HG02852 (cell line): ENCODE measurements around the gene L1TD1.
A peak's percentile ranks its signal among the peaks of the same experiment; 100 is the strongest.
"Not testable (repeated sequence)": the region's sequence is repeated elsewhere in the genome, so short reads cannot be mapped to it uniquely, and the experiment has no call there.

Experiments used
- ATAC-seq: cut with Tn5 transposase; IDR thresholded peaks from one replicate; pipeline ENCODE4 v1.9.1; 2021; ENCODE audit warnings: mild to moderate bottlenecking, moderate library complexity; ENCODE audit not compliant: unreplicated experiment

Gene L1TD1

DNA sequence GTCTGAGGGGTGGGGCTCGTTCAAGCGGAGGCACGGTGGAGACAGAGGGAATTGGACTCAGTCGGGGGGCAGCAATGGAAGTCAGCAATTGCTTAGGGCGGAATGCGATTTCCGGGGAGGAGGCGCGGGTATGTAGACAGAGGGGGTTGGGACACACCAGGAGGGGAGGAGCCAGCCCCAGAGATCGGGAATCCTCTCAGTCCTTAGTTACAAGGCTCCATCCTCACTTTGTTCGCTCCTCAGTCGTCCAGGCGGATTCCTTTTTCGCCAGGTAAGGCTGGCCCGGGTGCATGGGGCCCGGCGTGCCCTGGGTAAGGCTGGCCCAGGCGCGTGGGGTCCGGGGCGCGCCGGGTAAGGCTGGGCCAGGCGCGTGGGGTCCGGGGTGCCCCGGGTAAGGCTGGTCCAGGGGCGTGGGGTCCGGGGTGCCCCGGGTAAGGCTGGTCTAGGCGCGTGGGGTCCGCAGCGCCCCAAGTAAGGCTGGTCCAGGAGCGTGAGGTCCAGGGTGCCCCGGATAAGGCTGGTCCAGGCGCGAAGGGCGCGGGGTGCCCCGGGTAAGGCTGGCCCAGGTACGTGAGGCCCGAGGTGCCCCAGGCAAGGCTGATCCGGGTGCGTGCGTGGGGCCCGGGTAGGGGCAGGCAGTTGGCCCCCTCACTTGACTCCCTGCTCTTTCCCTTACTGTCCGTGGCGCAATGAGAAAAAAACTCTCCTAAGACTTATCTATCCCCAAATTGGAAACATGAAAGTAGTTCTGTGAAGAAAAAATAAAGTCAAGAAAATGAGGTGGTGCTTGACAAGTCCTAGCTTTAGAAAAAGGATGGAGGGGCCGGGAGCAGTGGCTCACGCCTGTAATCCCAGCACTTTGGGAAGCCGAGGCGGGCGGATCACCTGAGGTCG is at the start of gene L1TD1:
Gene L1TD1, plus strand, starts transcription at position 199 of the 894 bp plus-strand sequence. CDS start 11,780 bp downstream, outside the sequence.
- ATAC-seq = no peak

- peak; percentile 81 for ATAC-seq
Observed at GRCh38 chr1:62159940-62160348, 34.7 kb upstream of the L1TD1 start.

DNA sequence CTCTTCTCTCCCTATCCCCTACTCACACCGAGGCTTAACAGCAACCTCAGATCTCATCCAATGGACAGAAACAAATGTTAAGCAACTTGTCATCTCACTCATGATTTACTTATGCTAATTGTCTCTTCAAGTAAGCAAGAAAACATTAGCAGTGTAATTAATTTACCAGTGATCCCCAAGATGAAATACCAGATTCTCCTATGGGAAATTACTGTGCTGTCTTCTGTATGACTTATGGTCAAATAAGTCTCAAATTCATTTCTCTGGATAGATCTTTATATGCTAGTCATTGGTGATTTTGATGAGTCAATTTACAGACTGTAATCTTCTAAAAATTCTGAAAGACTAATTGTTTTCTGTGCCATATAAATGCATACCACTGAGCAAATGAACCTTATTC is 32.9 kb upstream of the L1TD1 start:
- ATAC-seq = no peak

DNA sequence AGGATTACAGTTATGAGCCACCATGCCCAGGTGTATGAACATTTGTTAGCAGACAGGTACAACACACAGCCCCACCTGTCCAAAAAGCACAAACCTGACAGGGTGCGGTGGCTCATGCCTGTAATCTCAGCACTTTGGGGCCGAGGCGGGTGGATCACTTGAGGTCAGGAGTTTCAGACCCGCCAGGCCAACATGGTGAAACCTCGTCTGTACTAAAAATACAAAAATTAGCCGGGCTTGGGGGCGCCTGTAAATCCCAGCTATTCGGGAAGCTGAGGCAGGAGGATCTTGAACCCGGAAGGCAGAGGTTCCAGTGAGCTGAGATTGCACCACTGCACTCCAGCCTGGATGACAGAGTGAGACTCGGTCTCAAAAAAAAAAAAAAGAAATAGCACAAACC is 24.3 kb upstream of the L1TD1 start:
- not testable (repeated sequence) for ATAC-seq

DNA sequence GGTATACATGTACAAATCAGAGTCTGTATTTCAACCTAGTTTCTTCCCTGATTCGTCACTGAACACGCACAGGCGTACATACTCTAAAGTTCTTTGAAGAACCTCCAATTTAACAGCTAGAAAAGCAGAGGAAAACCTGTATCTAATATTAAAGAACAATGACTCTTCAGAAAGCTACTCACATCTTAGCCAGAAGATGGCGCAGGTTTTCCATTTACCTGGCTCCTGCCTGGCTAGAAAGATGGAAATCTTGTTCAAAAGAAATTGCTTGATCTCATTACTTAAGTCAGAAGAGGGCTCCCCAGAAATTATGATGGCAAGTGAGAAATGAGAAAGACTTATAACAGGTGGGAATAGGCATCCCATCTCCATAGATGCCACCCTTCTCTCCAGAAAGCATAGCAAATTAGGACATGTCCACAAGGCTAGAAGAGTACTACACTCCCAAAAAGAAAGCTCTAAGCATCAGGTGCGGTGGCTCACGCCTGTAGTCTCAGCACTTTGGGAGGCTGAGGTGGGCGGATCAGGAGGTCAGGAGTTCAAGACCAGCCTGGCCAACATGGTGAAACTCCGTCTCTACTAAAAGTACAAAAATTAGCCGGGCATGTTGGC is 19.0 kb upstream of the L1TD1 start:
- no peak for ATAC-seq

- ATAC-seq = no peak
Observed at GRCh38 chr1:62176597-62177312, 17.9 kb upstream of the L1TD1 start.

GRCh38 chr1:62177621-62178020 is 17.0 kb upstream of the L1TD1 start:
- no peak for ATAC-seq

- no peak for ATAC-seq
Observed at GRCh38 chr1:62178372-62178771, 16.3 kb upstream of the L1TD1 start.

DNA sequence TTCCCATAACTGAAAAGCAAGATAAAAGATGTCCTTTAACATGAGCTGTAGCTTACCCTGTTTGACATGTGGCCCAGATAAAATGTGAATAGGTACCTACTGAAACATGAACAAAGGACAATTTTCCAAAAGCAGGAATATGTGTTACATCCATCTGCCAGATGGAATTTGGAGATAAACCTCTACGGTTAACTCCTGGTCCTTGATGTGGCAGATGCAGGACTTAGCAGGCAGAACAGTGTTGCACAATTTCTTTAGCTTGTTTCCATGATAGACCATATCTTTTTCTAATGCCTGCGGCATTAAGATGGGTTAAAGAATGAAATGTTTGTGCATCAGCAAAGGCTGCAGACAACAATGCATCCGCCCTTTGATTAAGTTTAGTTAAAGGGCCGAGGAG is 14.6 kb upstream of the L1TD1 start:
- ATAC-seq = not testable (repeated sequence)

DNA sequence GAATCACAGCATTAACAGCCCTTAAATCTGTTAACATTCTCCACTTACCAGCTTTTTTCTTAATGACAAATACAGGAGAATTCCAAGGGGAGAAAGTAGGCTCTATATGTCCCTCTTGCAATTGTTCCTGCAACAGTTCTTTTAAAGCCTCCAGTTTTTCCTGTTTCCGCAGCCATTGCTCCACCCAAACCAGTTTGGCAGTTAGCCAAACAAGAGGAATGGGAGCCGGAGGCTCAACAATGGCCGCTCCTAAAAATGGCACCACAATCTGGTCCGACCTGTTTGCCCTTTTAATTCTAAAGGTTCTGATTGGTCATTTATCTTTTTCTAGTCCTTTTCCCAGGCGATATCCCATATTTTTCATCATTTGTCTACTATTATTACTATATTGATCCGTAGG is 14.0 kb upstream of the L1TD1 start:
- no peak for ATAC-seq

DNA sequence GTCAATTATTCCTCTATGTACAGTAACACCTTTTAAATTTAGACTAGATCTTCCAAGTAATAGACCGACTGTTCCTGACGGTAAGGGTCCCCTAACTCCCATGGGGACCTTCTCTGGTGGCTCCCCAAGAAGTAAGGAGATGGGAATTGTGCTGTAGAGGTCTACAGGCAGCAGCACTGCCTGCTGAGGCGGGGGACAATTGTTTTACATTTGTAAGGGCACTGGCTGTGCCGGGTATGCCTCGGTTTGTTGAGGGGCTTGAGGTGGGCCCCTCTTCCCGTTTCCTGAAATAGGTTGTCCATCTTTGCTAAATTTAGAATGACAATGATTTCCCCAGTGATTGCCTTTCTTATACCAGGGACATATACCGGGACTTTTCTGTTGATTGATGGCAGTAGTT is 13.1 kb upstream of the L1TD1 start:
- ATAC-seq = no peak

GRCh38 chr1:62182157-62182556 is 12.5 kb upstream of the L1TD1 start:
- not testable (repeated sequence) for ATAC-seq

DNA sequence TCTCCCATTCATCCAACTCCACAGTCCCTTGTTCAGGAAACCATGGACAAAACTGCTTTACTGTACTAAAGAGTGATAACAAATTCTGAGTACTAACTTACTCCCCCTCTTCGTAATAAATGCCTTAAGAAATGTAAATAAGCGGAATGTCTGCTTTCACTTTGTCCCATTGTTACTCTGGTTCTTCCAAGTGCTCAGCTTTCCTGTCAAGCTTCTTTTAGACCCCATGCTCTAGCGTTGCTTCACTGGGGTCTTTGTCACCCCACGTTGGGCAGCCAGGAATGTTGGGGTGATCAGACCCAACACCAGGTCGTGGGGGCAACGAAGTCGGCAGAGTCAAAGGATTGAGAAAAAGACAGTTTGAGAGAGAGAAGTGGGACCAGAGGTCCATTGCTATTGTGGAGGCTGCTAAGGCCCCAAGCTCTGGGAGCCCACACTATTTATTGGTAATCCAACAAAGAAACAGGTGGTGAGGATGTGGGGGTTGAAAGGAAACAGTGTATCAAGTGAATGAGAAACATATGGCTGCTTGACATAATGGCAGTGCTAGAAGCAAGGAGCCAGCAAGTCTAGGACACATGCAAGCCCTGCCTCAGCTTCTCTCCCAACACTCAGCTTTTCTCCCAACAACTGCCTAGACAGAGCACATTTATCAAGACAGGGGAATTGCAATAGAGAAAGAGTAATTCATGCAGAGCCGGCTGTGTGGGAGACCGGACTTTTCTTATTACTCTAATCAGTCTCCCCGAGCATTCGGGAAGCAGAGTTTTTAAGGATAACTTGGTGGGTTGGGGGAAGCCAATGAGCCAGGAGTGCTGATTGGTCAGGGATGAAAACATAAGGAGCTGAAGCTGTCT is 11.3 kb upstream of the L1TD1 start:
- not testable (repeated sequence) for ATAC-seq

DNA sequence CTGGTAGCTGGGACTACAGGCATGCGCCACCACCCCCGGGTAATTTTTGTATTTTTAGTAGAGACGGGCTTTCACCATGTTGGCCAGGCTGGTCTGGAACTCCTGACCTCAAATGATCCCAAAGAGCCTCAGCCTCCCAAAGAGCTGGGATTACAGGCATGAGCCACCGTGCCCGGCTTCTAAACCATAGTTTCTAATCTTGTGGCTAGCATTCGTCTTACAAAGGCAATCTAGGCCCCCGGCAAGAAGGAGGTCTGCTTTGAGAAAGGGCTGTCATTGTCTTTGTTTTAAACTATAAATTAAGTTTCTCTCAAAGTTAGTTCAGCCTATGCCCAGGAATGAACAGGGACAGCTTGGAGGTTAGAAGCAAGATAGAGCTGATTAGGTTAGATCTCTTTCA is 10.3 kb upstream of the L1TD1 start:
- ATAC-seq = no peak

DNA sequence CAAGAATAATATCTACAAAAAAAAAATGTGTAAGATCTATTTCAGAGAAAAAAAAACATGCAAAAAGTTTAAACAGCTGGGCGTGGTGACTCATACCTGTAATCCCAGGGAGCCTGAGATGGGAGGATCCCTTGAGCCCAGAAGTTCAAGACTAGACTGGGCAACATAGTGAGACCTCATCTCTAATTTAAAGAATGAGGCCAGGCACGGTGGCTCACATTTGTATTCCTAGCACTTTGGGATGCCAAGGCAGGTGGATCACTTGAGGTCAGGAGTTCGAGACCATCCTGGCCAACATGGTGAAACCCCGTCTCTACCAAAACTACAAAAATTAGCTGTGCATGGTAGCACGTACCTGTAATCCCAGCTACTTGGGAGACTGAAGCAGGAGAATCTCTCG is 9.4 kb upstream of the L1TD1 start:
- not testable (repeated sequence) for ATAC-seq

GRCh38 chr1:62185677-62186076 is 9.0 kb upstream of the L1TD1 start:
- no peak for ATAC-seq

DNA sequence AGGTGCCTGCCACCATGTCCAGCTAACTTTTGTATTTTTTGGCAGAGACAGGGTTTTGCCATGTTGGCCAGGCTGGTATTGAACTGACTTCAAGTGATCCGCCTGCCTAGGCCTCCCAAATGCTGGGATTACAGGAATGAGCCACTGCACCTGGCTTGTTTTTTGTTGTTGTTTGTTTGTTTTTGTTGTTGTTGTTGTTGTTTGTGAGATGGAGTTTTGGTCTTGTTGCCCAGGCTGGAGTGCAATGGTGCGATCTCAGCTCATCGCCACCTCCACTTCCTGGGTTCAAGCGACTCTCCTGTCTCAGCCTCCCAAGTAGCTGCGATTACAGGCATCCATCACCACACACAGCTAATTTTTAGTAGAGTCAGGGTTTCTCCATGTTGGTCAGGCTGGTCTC is 7.1 kb upstream of the L1TD1 start:
- ATAC-seq = no peak

GRCh38 chr1:62188111-62188510 is 6.5 kb upstream of the L1TD1 start:
- no peak for ATAC-seq

DNA sequence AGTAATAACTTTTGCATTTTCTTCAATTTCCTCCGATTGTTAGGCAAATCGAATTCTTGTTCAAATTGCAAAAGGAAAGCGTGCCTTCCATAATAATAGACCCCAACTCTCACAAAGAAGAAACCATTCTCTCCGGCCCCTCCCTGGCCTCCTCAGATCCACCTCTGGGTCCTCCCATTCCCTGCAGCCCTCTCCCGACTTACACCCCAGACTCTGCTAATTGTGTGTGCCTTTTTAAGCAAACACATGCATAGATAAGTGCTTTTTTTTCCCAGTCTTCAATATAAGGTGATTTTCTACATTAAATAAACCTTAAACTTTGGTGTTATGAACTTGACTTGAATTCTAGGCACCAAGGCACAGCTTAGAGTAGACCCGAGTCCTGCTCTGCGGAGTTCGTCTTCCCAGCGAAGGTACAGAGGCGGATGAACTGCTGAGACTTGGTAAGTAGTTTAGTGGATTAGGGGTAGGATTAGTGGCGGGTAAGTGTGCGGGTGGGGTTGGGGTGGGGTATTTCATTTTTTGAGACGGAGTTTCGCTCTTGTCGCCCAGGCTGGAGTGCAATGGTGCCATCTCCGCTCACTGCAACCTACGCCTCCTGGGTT is 1.5 kb downstream of the L1TD1 start:
- no peak for ATAC-seq

DNA sequence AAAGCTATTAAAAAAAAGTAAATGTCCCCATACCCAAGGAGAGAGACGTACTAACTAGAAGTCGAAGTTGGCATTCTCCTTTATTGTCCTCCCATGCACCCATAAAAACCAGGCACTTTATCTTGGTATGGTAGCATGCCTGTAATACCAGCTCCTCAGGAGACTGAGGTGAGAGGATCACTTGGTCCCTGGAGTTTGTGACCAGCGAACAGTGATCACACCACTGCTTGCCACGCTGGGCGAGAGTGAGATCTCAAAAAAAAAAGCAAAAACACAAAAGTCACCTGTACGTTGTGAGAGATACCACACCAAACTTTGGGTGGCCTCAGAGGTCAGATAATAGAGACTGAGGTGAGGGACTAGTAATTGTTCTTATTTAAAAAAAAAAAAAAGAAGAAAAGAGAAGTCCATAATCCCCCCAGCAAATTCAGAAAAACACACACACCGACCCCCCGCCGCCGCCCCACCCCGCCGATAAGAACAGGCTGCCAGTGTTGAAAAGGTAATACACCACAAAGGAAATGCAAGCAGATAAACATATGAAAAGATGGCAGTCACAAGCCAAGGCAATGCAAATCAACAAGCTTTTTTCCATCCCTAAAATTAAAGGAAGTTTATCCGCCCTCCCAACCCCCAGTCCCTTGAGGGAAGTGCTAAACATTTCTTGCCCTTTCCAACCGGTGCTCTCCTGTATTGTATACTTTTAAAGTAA is 3.6 kb downstream of the L1TD1 start:
- ATAC-seq = no peak
